ENCODE measurements around the gene WNT9A.

Gene WNT9A

GRCh38 chr1:227895828-227896685 is 51.7 kb downstream of the WNT9A start:
- no peak for DNase-seq

GRCh38 chr1:227894831-227895451 is 52.8 kb downstream of the WNT9A start:
- no peak for DNase-seq

GRCh38 chr1:227893949-227894721 is 53.6 kb downstream of the WNT9A start:
- no peak for DNase-seq

DNA sequence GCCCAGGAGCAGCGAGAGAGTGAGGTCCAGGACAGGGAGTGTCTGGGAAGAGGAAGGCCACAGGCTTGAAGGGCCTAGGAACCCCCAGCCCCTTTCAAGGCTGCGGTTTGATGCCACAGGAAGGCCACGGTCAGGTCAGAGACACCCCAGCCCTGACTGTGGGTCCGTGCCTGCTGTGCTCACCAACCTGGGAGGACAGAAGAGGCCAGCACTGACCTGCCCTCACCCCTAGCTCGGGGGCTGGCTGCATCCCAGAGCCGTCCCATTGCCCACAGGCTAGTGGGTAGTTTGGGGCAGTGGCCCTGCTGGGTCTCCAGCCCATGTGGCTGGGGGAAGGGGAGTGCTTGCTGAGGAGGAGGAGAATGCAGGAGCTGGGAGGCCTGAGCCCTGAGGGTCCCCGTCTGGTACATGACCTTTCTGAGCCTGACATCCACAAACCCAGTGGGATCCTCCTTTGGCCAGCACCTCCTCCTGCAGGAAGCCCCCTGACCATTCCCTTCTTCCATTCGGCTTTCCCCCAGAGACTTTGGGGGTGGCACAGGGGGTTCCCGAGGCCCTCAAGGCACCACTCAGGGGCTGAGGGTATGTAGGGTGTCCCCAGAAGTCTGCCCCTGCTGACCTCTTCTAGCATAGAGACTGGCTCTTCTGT is 54.3 kb downstream of the WNT9A start:
- no peak for DNase-seq

DNA sequence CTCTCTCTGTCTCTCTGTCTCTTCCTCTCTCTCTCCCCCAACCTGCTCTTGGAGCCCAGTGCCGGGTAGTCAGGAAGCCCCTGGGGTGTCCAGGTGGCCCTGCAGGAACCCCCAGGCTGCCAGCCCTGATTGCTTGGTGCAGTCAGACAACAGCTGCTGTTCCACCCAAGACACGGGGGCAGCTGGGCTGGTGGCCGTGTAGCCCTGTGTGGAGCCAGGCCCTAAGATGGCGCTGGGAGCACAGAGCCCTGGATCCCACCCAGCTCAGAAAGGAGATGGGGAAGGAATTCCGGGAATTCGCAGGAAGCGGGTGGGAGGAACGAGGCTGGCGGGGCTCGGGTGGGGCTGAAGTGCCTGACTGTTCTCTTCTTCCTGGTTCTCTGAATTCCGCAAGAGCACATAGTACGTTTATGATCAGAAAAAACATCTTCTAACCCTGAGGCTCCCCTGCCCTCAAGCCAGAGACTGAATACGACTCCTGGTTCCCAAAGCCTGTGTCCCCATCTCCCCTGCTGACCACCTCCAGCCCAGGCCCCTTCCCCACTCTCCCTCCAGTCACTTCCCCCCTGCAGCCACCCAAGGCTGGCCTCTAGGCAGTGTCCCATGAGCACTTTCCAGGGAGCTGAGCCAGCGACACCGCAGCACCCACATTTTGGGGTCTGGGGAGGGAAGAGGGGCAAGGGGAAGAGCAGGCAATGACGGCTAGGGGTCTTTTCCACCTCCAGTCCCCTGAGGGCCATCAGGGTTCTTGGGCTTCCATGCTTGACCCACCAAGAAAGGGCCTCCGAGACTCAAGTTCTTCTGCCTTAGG is 55.0 kb downstream of the WNT9A start:
- no peak for DNase-seq

DNA sequence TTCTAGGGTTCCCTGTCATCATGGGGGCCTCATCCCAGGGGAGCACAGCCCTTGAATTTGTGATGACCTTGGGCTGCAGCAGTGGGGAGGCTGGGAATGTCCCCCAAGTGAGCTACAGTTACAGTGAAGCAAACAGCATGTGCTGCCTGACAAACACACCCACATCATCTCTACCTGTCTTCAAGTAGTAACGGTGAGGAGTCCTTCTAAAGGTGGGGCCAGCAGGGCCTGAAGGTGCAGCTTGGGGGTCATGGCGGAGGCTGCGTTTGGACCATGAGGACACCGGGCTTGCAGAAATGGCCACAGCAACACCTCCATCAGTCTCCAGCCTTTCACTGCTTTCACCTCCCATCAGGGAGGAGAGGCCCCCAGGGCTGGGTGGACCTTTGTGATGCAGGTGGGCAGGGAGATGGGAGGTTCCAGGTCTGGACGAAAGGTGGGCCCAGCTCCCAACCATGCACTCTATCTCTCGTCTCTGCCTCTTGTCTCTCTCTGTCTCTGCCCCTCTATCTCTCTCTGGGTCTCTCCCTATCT is 55.7 kb downstream of the WNT9A start:
- no peak for DNase-seq

GRCh38 chr1:227891223-227891954 is 56.3 kb downstream of the WNT9A start:
- no peak for DNase-seq

- no peak for DNase-seq
Measured at GRCh38 chr1:227890451-227891222, 57.1 kb downstream of the WNT9A start.

DNA sequence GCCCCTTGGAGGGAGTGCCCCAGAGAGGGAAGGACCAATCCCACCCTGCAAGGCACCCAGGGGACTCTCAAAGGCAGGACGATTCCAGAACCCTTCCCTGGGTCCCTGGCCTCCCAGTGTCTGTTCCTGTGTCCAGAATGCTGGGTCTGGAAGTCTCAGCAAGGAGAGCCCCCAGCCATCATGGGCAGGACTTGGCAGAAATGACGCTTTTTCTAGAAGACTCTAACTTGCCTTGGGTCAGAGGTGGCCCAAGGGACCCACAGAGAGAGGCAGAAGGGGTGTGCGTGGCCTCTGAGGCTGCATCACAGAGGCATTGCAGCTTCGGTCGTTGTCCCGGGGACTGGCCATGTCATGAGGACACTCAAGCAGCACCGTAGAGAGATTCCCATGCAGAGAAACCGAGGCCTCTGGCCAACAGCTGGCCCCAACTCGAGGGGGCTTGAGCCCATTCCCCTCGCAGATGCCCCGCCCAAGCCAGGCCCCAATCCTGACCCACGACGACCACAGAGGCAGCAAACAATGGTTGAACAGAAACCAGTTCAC is 57.8 kb downstream of the WNT9A start:
- no peak for DNase-seq

- DNase-seq: no peak
Measured at GRCh38 chr1:227889047-227889862, 58.5 kb downstream of the WNT9A start.

- no peak for DNase-seq
Measured at GRCh38 chr1:227888404-227889046, 59.2 kb downstream of the WNT9A start.

GRCh38 chr1:227887697-227888403 is 59.9 kb downstream of the WNT9A start:
- no peak for DNase-seq

DNA sequence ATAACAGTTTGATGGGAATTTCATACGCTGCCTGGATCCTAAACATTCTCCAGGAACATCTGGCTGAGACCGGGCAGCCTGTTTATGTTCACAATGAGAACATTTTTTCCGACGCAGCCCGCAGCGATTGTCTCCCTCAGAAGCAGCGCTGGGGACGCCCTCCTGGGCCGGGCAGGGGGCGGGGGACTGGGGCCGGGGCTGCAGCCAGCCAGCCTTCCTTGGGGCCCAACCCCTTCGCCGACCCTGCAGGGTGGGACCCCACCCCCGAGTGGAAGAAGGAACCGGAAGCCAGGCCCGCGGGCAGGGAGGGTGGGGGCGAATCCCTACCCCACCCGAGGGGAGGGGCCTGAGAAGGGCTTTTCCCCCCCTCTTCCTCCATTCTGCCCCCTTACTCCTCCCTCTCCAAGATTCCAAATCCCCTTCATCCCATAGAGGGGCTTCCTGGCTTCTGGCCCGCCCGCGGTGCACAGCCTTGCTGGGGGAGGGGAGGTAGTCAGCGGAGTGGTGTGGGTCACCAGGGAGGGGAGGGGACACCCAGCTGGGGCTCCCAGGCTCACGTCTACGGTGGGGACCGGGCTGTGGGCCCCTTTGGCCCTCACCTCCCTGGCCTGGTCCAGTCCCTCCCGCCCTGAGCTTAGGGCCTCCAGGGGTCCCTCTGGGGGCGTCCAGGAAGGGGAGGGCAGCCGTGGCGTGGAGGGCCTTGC is 60.6 kb downstream of the WNT9A start:
- no peak for DNase-seq

DNA sequence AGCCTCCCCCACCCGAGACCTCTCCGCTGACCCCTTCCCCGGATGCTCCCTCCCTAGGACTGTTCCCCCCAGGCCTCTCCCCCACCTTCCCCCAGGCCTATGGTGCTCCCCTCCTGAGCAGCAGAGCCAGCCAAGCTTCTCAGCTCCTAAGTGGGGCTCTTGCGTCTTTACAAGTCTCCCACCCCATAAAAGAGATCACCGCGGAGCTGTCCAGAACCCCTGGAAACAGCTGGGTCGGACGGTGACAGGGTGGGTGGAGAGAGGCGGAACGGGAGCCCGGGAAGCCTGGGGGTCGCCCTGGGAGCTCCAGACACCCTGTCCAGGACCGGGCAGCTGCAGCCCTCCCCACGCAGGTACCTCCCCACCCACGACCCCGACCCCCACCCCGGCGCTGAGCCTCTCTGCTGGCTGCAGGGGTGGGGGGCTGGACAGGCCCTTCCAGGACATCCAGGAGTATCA is 61.2 kb downstream of the WNT9A start:
- no peak for DNase-seq

GRCh38 chr1:227885648-227886502 is 61.9 kb downstream of the WNT9A start:
- no peak for DNase-seq

- no peak for DNase-seq
Measured at GRCh38 chr1:227885135-227885647, 62.5 kb downstream of the WNT9A start.

Measured in stimulated activated CD4-positive, alpha-beta T cell treated with anti-CD3 and anti-CD28 coated beads, Interleukin-2, amount 100 ng/mL, for 48 hours (primary cell).